Amniotic epithelial cell (primary cell): ENCODE measurements around the gene LSM12.
A peak's percentile ranks its signal among the peaks of the same experiment; 100 is the strongest.
"Not testable (repeated sequence)": the region's sequence is repeated elsewhere in the genome, so short reads cannot be mapped to it uniquely, and the experiment has no call there.

Experiments
- DNase-seq: peaks from one replicate; pipeline ENCODE4 v3.0.0-alpha.2; 2010; ENCODE audit warnings: low read depth

Gene LSM12

DNA sequence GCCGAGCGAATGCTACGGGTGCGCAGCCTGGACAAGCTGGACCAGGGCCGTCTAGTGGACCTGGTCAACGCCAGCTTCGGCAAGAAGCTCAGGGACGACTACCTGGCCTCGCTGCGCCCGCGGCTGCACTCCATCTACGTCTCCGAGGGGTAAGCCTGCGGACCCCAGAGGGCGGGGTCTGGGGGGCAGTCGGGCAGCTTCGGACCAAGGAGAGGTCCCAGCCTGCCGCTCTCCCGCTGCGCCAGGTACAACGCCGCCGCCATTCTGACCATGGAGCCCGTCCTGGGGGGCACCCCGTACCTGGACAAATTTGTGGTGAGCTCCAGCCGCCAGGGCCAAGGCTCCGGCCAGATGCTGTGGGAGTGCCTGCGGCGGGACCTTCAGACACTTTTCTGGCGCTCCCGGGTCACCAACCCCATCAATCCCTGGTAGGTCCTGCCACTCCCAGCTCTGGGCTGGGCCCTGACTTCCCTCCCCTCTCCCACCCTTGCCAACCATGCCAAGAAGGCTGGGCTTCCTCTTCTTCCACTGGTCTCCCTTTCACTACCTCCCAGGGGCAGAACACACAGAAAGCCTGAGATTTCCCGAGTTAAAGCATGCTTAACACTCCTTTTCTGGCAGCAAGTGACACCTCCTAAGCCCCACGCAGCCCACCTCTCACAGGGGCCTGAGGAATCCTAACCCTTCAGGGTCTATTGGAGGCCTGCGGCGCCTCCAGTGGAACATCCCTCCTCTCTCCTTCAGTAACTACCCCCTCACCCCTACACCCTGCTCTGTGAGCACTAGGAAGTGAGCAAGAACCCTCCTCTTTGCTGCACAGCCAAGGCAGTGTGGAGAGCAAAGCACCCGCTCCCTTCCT lies 58.9 kb downstream of the LSM12 start:
- DNase-seq, result no peak

DNA sequence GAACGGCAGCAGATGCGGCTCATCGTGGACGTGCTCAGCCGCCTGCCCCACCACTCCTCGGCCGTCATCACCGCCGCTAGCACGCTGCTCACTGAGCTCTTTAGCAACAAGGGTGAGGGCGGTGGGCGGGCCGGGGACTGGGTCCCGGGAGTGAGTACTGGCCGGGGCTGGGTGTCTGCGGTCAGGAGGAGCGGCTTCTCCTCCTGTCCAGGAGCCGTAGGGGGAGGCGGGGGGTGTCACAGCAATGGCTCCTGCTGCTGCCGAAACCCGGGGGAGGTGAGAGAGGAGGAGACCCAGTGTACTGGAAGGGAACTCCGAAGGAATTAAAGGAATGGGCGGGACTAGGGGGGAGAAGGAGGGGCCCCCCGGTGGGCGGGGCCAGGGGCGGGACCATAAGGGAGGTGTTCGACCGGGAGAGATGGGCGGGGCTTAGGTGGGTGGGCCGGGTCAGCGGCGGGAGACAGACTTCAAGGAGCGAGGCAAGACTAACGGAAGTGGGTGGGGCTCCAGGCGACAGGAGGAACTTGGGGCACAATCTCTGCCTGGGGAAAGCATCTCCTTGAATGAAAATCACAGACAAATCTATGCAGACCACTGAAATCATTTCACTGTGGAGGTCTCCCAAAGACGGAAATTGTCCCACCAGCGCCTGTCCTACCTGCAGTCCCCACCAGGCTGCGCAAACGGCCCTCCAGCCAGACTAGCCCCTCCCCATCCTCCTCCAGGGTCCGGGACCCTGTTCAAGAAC lies 59.7 kb downstream of the LSM12 start:
- DNase-seq, result peak; percentile 98

GRCh38 chr17:44006272-44006597 lies 60.2 kb downstream of the LSM12 start:
- no peak for DNase-seq

- no peak for DNase-seq
Observed at GRCh38 chr17:44005527-44006271, 60.8 kb downstream of the LSM12 start.

DNA sequence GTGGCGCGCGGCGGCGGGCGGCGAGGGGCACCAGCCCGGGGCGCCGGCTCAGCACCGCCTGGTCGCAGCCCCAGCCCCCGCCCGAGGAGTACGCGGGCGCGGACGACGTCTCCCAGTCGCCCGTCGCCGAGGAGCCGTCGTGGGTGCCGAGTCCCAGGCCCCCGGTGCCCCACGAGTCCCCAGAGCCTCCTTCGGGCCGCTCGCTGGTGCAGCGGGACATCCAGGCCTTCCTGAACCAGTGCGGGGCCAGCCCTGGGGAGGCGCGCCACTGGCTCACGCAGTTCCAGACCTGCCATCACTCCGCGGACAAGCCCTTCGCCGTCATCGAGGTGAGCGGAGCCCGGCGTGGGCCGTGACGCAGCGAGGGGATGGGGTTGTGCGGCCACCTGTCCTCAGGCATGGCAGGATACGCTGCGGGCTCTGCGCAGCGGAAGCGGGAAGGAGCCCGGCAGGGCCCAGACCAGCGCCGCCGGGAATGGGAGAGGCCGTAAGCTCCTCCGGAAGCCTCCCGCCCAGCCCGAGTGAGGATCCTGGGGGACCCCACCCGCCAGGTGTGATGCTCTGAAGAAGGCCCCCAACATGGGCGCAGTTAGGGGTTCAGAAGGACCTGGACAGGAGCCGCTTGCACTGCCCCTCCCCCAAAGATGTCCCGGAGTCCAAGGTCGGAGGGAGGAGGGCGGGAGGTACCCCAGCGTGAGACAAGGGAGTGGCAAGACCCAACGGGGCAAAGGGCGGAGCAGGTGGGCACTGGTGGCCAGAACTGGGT lies 61.5 kb downstream of the LSM12 start:
- DNase-seq, result no peak

GRCh38 chr17:44004077-44004760 lies 62.3 kb downstream of the LSM12 start, which contains the start of gene NAGS:
TSS of gene NAGS (plus strand) at chr17:44004622. CDS start at chr17:44004664, 42 bp downstream.
- DNase-seq, result peak; percentile 20

DNA sequence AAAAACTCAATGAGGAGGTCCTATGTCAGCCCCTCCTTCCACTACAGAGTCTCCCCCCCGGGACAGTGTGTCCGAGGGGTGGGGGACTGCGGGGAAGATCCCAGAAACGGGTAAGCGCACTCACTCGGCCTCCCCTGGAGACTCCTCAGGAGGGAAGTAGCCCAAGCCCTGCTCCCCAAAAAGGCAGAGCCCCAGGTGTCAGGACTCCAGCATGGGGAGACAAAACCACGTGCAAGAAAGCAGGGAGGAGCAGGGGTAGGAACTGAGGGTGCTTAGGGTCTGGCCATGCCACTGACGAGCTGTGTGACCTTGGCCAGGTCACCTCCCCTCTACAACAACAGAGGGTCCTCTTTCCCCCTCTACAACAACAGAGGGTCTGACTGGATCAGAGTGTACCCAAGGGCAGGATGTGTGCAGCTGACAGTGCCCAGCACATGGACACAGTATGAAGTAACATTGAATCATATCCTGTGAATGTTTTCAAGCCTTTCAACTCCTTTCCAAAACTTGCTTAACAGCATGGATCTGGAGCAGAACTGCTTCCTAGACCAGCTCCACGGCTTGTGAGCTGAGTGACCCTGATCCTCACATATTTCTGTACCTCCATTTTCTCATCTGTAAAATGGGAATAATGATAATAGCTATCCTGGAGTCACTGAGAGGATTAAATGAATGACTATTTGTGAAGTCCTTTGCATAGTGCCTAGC lies 64.2 kb downstream of the LSM12 start:
- DNase-seq, result peak; percentile 86

DNA sequence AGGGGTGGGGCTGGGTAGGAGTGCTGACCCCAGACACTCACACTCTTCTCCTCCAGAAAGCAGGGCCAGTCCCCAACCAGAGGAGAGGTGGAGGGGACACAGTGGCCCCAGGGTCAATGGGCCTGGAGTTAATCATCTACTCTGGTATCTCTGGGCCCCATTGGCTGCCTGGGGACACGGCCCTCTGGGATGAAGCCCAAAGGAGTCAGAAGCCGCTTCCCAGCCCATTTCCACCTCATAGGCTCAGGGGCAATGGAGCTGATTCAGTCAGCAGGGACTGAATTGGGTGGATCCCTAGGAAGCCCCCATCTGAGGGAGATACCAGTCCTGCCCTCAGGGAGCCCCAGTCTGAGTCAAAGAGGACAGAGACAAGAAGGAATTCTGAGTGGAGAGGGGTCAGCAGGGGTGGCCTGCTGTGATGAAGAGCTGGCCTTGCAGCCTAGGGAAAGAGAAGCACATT lies 65.0 kb downstream of the LSM12 start:
- no peak for DNase-seq

- no peak for DNase-seq
Observed at GRCh38 chr17:44000871-44001460, 65.5 kb downstream of the LSM12 start.

GRCh38 chr17:44000141-44000860 lies 66.2 kb downstream of the LSM12 start:
- no peak for DNase-seq

GRCh38 chr17:43999024-43999423 lies 67.4 kb downstream of the LSM12 start:
- DNase-seq, result no peak

- DNase-seq, result peak; percentile 41
Observed at GRCh38 chr17:43998552-43998951, 67.9 kb downstream of the LSM12 start.

DNA sequence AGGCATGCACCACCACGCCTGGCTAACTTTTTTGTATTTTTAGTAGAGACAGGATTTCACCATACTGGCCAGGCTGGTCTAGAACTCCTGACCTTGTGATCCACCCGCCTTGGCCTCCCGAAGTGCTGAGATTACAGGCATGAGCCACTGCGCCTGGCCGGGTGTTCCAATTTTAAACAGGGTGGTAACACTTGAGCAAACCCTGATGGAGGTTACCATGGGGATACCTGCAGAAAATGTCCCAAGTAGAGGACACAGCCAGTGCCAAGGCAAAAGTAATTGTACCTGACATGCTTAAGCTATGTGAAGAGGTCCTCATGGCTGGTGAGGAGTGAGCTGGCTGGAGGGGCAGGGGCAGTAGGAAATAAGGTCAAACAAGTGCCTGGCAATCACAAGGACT lies 69.3 kb downstream of the LSM12 start:
- DNase-seq, result not testable (repeated sequence)

GRCh38 chr17:43995150-43995471 lies 71.4 kb downstream of the LSM12 start:
- DNase-seq, result no peak

DNA sequence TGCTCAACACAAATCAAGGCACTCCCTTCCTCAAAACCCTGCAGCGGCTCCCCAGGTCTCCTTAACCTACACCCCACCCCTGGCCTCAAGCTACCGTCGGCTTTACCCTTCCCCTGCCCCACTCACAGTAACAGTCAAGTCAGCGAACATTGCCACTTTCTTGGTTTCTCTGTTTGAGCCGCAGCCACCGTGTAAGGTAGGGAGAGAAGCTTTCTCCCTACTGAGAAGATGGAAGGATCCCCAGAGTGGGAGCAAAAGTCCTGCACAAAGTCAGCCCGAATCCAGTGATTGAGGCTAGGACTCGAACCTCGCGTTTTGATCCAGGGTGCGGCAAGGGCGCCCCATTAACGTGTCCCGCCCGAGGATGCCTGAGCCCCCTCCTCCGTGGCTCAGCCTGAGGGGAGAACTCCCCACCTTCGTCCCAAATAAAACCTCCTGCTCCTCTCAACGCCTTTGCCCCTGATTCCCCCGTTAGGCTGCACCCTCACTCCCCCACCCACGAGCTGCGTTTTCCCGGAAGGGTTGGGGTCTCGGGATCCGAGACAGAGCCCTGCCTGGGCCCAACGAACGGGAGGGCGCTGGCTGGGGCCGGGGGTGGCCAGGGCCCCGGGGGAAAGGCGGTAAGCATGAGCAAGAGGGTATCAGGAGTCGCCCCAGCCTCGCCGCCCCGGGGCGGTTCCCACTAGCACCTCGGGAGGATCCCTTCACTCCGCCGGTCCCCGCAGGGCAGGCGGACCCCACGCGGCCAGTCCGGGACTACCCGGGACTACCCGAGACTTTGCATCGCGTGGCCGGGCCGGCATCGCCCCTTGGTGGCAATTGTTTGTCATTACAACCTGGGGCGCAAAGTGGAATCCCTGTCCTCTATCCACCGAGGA lies 72.0 kb downstream of the LSM12 start:
- peak; percentile 32 for DNase-seq

DNA sequence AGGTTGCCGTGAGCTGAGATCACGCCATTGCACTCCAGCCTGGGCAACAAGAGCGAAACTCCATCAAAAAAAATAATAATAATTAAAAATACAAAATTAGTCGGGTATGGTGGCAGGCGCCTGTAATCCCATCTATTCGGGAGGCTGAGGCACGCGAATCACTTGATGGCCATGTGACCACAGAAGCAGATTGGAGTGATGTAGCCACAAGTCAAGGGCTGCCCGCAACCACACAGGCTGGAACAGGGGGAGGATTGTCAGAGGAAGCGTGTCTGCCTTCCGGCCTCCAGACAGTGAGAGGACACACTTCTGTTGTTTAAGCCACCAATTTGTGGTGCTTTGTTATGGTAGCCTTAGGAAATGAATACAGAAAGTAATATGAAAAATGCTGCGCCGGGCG lies 73.8 kb downstream of the LSM12 start:
- no peak for DNase-seq

- no peak for DNase-seq
Observed at GRCh38 chr17:43988301-43988700, 78.2 kb downstream of the LSM12 start.
